Stimulated activated naive B cell treated with anti-CD40 and anti-IgM and Interleukin-4, amounts not matched to agents 10 μg/mL and 1 μg/mL and 100 μg/mL, for 72 hours (primary cell): ENCODE data around the gene LPIN2.

Source experiments
- ATAC-seq, 2 donors: fragments of 150-1000 bp; cut with Tn5 transposase; replicated peaks; 2 replicates each; pipeline ENCODE4 v1.10.0; 2021; ENCODE audit warnings: moderate library complexity in 1 of 2
- DNase-seq: peaks from one replicate; pipeline ENCODE4 v3.0.0; 2021
- H3K27ac Mint-ChIP-seq: one replicate; pipeline ENCODE4 v1.8.0; 2022; ENCODE audit warnings: mild to moderate bottlenecking, mixed read lengths
- H3K27me3 Mint-ChIP-seq, 2 donors: one replicate each; pipeline ENCODE4 v1.8.0; 2022; ENCODE audit warnings: mixed read lengths in 2 of 2
- H3K36me3 Mint-ChIP-seq, 2 donors: one replicate each; pipeline ENCODE4 v1.8.0; 2022; ENCODE audit warnings: mixed read lengths in 2 of 2, mild to moderate bottlenecking in 1 of 2
- H3K4me1 Mint-ChIP-seq, 2 donors: one replicate each; pipeline ENCODE4 v1.8.0; 2022; ENCODE audit warnings: mixed read lengths in 2 of 2, mild to moderate bottlenecking in 1 of 2
- H3K4me3 Mint-ChIP-seq, 2 donors: one replicate each; pipeline ENCODE4 v1.8.0; 2022; ENCODE audit warnings: mild to moderate bottlenecking in 2 of 2, mixed read lengths in 2 of 2, moderate library complexity in 1 of 2
- H3K9me3 Mint-ChIP-seq, 2 donors: one replicate each; pipeline ENCODE4 v1.8.0; 2022; ENCODE audit warnings: mixed read lengths in 2 of 2, mild to moderate bottlenecking in 1 of 2

LPIN2 gene, protein sequence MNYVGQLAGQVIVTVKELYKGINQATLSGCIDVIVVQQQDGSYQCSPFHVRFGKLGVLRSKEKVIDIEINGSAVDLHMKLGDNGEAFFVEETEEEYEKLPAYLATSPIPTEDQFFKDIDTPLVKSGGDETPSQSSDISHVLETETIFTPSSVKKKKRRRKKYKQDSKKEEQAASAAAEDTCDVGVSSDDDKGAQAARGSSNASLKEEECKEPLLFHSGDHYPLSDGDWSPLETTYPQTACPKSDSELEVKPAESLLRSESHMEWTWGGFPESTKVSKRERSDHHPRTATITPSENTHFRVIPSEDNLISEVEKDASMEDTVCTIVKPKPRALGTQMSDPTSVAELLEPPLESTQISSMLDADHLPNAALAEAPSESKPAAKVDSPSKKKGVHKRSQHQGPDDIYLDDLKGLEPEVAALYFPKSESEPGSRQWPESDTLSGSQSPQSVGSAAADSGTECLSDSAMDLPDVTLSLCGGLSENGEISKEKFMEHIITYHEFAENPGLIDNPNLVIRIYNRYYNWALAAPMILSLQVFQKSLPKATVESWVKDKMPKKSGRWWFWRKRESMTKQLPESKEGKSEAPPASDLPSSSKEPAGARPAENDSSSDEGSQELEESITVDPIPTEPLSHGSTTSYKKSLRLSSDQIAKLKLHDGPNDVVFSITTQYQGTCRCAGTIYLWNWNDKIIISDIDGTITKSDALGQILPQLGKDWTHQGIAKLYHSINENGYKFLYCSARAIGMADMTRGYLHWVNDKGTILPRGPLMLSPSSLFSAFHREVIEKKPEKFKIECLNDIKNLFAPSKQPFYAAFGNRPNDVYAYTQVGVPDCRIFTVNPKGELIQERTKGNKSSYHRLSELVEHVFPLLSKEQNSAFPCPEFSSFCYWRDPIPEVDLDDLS

GRCh38 chr18:3013024-3013804 lies at the start of gene LPIN2:
TSS of gene LPIN2 (minus strand) at chr18:3013144. CDS start at chr18:2960840, 52,304 bp downstream.
- ATAC-seq (peak; percentile 89 to 91), DNase-seq (peak; percentile 95)
- H3K4me1 Mint-ChIP-seq, result peaks cover 33 to 61% of the 10 kb centered on the region in 2 donors
- no peaks in the 10 kb centered on the region for H3K27me3 Mint-ChIP-seq
- no peaks in the 10 kb centered on the region for H3K9me3 Mint-ChIP-seq
- peak within 1 kb of the TSS; percentile 86 to 91 for H3K4me3 Mint-ChIP-seq
- H3K27ac Mint-ChIP-seq, result peak within 1 kb of the TSS; percentile 94
- H3K36me3 Mint-ChIP-seq, result peaks cover 9 to 19% of the 10 kb centered on the region in 2 donors

DNA sequence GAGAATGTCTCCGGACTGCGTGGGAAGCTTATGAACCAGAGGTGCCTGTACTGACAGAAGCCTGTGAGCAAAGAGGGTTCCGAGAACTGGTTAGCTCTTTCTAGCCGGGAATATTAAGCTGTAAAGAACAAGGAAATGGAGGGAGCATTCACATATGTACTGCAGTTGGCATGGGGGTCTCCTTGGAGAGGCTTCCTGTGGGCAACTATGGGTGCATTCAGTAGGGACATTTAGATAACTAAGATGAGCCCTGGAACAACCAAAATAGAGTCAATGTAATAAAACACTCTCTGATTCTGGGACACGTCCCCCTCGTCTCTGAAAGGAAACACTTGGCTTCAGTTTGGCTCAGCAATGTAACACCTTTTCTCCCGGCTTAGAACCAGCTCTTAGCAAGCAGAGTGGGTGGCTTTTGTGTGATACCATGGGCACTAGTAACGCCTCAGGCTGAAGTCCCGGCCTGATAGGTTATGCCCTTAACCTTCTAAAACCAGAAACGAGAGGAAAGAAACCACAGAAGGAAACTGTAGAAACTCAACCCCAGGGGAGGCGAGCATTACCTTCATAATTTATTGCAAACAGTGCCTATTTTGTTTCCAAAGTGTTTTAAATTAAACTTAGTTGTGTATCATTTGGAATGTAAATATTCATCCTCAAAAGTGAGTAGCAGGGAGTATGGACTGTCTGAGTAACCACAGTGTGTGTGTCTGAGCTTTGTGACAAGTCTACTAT lies 48.8 kb upstream of the LPIN2 start:
- DNase-seq, result no peak
- Mint-ChIP-seq H3K27me3 (no peaks in the 10 kb centered on the region), H3K9me3 (no peaks in the 10 kb centered on the region), H3K4me1 (peaks cover 21 to 31% of the 10 kb centered on the region in 2 donors), H3K27ac (peak overlapping the region; percentile 88), H3K4me3 (no peak overlapping the region), H3K36me3 (peaks cover 0 to 2% of the 10 kb centered on the region in 2 donors)
- ATAC-seq, result peak; percentile 76 to 92

GRCh38 chr18:3060667-3061580 lies 48.0 kb upstream of the LPIN2 start:
- Mint-ChIP-seq H3K27ac (peak overlapping the region; percentile 88), H3K4me1 (peaks cover 22 to 31% of the 10 kb centered on the region in 2 donors), H3K9me3 (no peaks in the 10 kb centered on the region), H3K4me3 (peak overlapping the region; percentile 46 to 67), H3K36me3 (no peaks in the 10 kb centered on the region), H3K27me3 (no peaks in the 10 kb centered on the region)
- DNase-seq, result no peak
- peak in 1 of 2 donors; percentile 65 for ATAC-seq

DNA sequence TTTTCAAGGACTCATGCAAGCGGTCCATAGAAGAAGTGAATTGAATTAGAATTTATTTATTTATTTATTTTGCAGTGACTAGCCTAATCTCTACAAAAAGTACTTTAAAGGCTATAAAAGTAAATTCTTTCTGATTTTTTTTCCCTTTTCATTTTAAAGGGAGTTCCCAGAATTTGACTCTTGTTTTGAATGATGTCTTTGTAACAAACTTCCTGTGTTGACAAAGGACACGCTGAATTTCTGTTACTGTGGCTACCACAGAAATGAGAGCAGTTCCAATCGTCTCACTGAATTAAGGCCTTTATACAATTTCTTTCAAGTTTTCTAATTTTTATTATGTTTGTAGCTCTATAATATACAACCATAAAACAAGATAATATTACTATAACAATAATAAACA lies 46.3 kb upstream of the LPIN2 start:
- Mint-ChIP-seq H3K9me3 (no peaks in the 10 kb centered on the region), H3K27me3 (peaks cover 2 to 3% of the 10 kb centered on the region in 2 donors), H3K4me3 (no peak overlapping the region), H3K27ac (no peak overlapping the region), H3K36me3 (peaks cover 0 to 1% of the 10 kb centered on the region in 2 donors), H3K4me1 (peaks cover 22 to 31% of the 10 kb centered on the region in 2 donors)
- ATAC-seq (no peak), DNase-seq (no peak)

DNA sequence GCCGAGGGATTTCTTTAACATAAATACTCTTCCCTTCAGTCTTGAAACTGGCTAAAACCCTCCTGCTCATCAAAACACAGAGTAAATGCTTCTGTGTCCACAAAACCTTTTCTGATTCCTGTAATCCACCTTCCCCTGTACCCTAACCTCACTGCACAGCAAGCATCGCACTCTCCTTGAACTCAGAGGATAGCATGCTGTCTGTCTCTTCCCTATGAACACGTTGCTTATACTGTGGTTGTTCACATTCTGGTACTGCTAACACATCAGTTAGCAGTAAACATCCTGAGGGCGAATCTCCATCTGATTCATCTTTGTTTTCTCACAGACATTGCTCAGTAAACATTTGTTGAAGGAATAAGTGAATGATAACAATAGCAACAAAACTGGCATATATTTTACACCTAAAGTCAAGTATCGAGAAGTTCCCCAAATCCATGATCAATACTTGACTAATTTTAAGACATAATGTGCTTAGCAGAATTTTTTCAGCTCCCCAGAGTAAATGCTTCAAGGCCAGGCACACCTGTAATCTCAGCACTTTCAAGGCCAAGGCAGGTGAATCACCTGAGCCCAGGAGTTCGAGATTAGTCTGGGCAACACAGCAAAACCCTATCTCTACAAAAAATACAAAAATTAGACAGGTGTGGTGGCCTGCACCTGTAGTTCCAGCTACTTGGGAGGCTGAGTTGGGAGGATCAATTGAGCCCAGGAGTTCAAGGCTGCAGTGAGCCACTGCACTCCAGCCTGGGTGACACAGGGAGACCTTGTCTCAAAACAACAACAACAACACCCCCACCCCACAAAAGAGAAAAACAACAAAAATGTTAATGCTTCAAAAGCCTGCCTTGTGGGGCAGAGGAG lies 45.6 kb upstream of the LPIN2 start:
- peaks cover 1 to 2% of the 10 kb centered on the region in 2 donors for H3K36me3 Mint-ChIP-seq
- H3K4me3 Mint-ChIP-seq, result no peak overlapping the region
- no peak for ATAC-seq
- no peak for DNase-seq
- H3K27ac Mint-ChIP-seq, result peak overlapping the region; percentile 43
- peaks cover 22 to 31% of the 10 kb centered on the region in 2 donors for H3K4me1 Mint-ChIP-seq
- H3K27me3 Mint-ChIP-seq, result peaks cover 4 to 6% of the 10 kb centered on the region in 2 donors
- H3K9me3 Mint-ChIP-seq, result no peaks in the 10 kb centered on the region

DNA sequence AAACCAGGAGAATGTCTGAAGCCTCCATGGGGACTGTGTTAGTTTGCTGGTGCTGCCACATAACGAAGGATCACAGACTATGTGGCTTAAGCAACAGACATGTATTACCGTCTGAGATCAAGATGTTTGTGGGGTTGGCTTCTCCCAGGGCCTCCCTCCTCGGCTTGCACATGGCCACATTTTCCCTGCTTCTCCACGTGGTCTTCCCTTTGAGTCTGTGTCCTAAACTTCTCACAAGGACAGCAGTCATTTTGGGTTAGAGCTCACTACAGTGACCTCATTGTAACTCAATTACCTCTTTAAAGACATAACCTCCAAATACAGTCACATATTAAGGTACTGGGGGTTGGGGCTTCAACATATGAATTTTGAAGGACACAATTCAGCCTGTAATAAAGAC lies 44.6 kb upstream of the LPIN2 start:
- Mint-ChIP-seq H3K27me3 (peaks cover 4 to 11% of the 10 kb centered on the region in 2 donors), H3K36me3 (peaks cover 2 to 5% of the 10 kb centered on the region in 2 donors), H3K9me3 (peaks cover 0 to 4% of the 10 kb centered on the region in 2 donors), H3K27ac (no peak overlapping the region), H3K4me3 (no peak overlapping the region), H3K4me1 (peaks cover 20 to 24% of the 10 kb centered on the region in 2 donors)
- no peak for ATAC-seq
- no peak for DNase-seq

DNA sequence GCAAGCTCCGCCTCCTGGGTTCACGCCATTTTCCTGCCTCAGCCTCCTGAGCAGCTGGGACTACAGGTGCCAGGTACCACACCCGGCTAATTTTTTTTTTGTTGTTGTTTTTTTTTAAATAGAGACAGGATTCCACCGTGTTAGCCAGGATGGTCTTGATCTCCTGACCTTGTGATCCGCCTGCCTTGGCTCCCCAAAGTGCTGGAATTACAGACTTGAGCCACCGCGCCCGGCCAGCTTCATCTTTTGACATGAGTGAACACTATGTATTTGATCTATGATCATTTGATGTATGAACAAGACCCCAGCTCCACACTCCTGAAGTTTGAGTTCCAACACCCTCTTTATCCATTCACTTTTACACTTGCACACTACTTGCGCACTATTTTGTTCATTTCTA lies 43.4 kb upstream of the LPIN2 start:
- peaks cover 4 to 11% of the 10 kb centered on the region in 2 donors for H3K27me3 Mint-ChIP-seq
- peaks cover 0 to 4% of the 10 kb centered on the region in 2 donors for H3K9me3 Mint-ChIP-seq
- peaks cover 19% of the 10 kb centered on the region in 2 donors for H3K4me1 Mint-ChIP-seq
- DNase-seq (no peak), ATAC-seq (no peak)
- H3K27ac Mint-ChIP-seq, result no peak overlapping the region
- no peak overlapping the region for H3K4me3 Mint-ChIP-seq
- H3K36me3 Mint-ChIP-seq, result peaks cover 2 to 5% of the 10 kb centered on the region in 2 donors

- Mint-ChIP-seq H3K36me3 (peaks cover 2 to 5% of the 10 kb centered on the region in 2 donors), H3K27me3 (peaks cover 4 to 11% of the 10 kb centered on the region in 2 donors), H3K4me1 (peaks cover 14 to 18% of the 10 kb centered on the region in 2 donors), H3K9me3 (peaks cover 0 to 4% of the 10 kb centered on the region in 2 donors), H3K27ac (no peak overlapping the region), H3K4me3 (no peak overlapping the region)
- ATAC-seq (no peak), DNase-seq (no peak)
These were observed 42.9 kb upstream of the LPIN2 start for GRCh38 chr18:3055816-3056215.

DNA sequence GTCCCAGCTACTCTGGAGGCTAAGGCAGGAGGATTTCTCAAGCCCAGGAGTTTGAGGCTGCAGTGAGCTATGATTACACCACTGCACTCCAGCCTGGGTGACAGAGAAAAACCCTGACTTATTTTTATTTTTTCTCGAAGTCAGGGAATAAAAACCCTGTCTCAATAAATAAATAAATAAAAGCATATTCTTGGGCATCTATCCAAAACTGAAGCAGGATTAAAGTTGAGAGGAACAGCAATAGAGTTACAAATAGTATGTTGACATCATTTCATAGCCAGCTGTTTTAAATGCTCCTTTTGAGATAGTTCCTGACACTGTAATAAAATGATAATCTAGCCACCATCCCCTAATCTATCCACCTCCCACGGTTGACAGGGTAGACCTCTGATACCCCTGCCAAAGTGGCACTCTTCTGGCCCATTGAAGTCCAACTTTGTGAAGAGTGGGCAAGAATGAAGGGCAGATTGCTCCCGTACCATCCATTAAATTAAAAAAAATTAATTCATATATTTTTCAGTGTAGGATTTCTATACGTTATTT lies 42.3 kb upstream of the LPIN2 start:
- no peak overlapping the region for H3K4me3 Mint-ChIP-seq
- H3K9me3 Mint-ChIP-seq, result peaks cover 0 to 4% of the 10 kb centered on the region in 2 donors
- no peak overlapping the region for H3K27ac Mint-ChIP-seq
- H3K4me1 Mint-ChIP-seq, result peaks cover 8 to 12% of the 10 kb centered on the region in 2 donors
- ATAC-seq (no peak), DNase-seq (no peak)
- H3K36me3 Mint-ChIP-seq, result peaks cover 2 to 5% of the 10 kb centered on the region in 2 donors
- peaks cover 4 to 11% of the 10 kb centered on the region in 2 donors for H3K27me3 Mint-ChIP-seq

GRCh38 chr18:3054780-3055179 lies 41.8 kb upstream of the LPIN2 start:
- Mint-ChIP-seq H3K36me3 (peaks cover 2 to 5% of the 10 kb centered on the region in 2 donors), H3K4me3 (no peak overlapping the region), H3K9me3 (peaks cover 0 to 4% of the 10 kb centered on the region in 2 donors), H3K27me3 (peaks cover 4 to 11% of the 10 kb centered on the region in 2 donors), H3K27ac (no peak overlapping the region), H3K4me1 (peaks cover 6 to 12% of the 10 kb centered on the region in 2 donors)
- ATAC-seq (no peak), DNase-seq (no peak)

- DNase-seq (no peak), ATAC-seq (no peak)
- Mint-ChIP-seq H3K36me3 (peaks cover 2 to 5% of the 10 kb centered on the region in 2 donors), H3K27ac (no peak overlapping the region), H3K4me3 (no peak overlapping the region), H3K9me3 (peaks cover 0 to 4% of the 10 kb centered on the region in 2 donors), H3K4me1 (peaks cover 6 to 12% of the 10 kb centered on the region in 2 donors), H3K27me3 (peaks cover 4 to 11% of the 10 kb centered on the region in 2 donors)
These were observed 41.3 kb upstream of the LPIN2 start for GRCh38 chr18:3054214-3054613.
